HG02610 (cell line): ENCODE measurements around the gene AICDA.

Experiments
- ATAC-seq: cut with Tn5 transposase; IDR thresholded peaks from one replicate; pipeline ENCODE4 v1.9.1; 2021; ENCODE audit warnings: mild to moderate bottlenecking, moderate library complexity; ENCODE audit not compliant: unreplicated experiment

AICDA gene

GRCh38 chr12:8559676-8560075 lies 53.0 kb downstream of the AICDA start:
- ATAC-seq: no peak

DNA sequence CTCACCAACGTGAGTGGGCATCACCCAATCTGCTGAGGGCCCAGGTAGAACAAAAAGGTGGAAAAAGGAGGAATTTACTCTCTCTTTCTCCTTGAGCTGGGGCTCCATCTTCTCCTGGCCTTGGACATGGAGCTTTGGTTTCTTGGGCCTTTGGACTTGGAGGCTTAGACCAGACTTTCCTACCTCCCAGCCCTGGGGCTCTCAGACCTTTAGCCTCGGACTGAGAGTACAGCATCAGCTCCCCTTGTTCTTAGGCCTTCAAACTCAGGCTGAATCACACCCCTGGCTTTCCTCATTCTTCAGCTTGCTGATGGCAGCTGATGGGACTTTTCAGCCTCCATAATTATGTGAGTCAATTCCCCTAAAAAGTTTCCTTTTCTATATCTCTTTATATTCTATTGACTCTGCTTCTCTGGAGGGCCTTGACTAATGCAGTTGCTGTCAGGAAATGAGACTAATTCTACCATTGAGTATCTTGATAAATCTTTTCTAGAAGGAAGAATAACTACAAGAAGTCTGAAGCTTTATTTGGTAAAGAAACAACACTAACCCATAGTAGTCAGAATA lies 56.0 kb downstream of the AICDA start:
- no peak for ATAC-seq

- ATAC-seq: no peak
Observed at GRCh38 chr12:8554451-8555195, 58.0 kb downstream of the AICDA start.

- ATAC-seq: no peak
Observed at GRCh38 chr12:8553088-8553627, 59.5 kb downstream of the AICDA start.
